ENCODE data around the gene FAM222B.

- TF ChIP-seq CTCF (IDR thresholded peaks at IDR 0.05) = no peak
- no peak for TF ChIP-seq EZH2 (IDR thresholded peaks at IDR 0.05; ENCODE audit: borderline replicate concordance, insufficient read depth, low read depth, low read length, poor library complexity, severe bottlenecking)
These were observed 16.3 kb upstream of the FAM222B start for GRCh38 chr17:28858801-28859355.
